ENCODE results near the gene NEK8.

The NEK8 gene

DNA sequence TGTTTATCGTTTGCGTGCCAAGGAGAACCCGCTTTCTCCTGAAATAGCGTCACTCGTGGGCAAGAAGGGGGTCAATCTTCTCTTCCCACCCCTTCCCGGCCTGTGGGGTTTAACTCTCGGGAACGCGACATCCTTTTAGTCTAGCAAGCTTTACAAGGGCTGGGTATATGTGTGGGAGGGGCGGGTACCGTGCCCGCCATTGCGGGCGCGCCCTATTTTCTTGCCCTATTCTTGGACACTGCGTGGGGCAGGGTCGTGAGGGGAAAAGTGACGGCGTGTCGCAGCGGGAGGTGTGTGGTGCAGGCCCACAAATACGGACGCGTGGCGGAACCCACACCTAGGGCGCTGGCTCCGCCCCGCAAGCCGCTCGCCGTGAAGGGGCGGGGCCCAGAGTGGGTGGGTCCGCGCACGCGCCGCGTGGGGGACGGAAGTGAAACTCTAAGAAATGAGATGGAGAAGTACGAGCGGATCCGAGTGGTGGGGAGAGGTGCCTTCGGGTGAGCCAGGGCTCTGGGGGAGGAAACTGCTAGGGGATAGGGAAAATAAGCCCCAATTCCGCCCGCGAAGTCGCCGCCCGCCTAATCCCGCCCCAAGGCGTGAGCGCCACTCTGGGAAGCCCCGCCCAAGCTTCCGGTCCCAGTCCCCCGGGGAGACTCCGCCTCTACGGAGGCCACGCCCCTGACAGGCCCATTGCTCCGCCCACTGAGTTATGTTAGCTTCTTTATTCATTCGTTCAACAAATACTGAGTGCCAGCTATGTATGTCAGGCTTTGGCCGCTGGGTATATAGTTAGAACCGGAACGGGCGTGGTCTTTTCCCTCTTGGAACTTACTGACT is at the start of gene NEK8:
Gene NEK8 (plus strand): TSS at position 425 of the 837 bp plus-strand sequence. CDS start 26 bp downstream, at position 451.
- Histone ChIP-seq H3K27me3 (replicated peaks) (no peaks in the 10 kb centered on the region), H3K27ac (peak within 1 kb of the TSS; percentile 74), H3K4me3 (ENCODE audit: low read depth, low read length) (peak within 1 kb of the TSS; percentile 82), H3K36me3 (replicated peaks) (peaks cover 16% of the 10 kb centered on the region)
- peak; percentile 95 for DNase-seq
- in situ Hi-C loops (cut with HindIII; ENCODE audit: low pct_ligation_motif_present, low sequenced_read_pairs): no loop called here
- TF ChIP-seq CTCF (IDR thresholded peaks at IDR 0.05; ENCODE audit: low read depth, low read length, missing control alignments): no peak

- in situ Hi-C loops (cut with HindIII; ENCODE audit: low pct_ligation_motif_present, low sequenced_read_pairs): no loop called here
- Histone ChIP-seq H3K4me3 (ENCODE audit: low read depth, low read length) (no peak overlapping the region), H3K27ac (no peak overlapping the region), H3K36me3 (replicated peaks) (peaks cover 96% of the 10 kb centered on the region), H3K27me3 (replicated peaks) (no peaks in the 10 kb centered on the region)
- TF ChIP-seq CTCF (IDR thresholded peaks at IDR 0.05; ENCODE audit: low read depth, low read length, missing control alignments): no peak
- DNase-seq: no peak
These were observed 45.9 kb upstream of the NEK8 start for GRCh38 chr17:28682655-28683054.

DNA sequence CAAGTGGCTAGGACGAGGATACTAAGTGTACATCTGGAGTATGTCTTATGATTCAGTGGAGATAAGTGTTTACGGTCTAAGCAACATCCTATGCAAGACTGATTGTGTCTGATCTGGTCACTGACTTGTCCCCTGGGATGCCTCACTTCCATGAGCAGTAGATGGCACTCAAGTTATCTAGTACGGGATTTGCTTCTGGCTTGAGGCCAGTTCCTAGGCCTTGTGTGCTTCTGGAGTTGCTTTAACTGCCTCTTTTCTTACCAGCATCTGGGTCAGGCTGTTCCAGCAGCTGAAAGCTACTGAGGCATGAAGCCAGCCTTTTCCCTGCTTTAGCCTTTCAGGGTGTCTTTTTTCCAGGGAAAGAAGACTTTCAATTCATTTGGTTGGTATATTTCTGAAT is 43.6 kb upstream of the NEK8 start:
- no peak overlapping the region for H3K4me3 ChIP-seq (ENCODE audit: low read depth, low read length)
- in situ Hi-C loops (cut with HindIII; ENCODE audit: low pct_ligation_motif_present, low sequenced_read_pairs): no loop called here
- no peak overlapping the region for H3K27ac ChIP-seq
- DNase-seq: peak; percentile 10
- H3K27me3 ChIP-seq (replicated peaks): no peaks in the 10 kb centered on the region
- H3K36me3 ChIP-seq (replicated peaks): peaks cover 97% of the 10 kb centered on the region
- TF ChIP-seq CTCF (IDR thresholded peaks at IDR 0.05; ENCODE audit: low read depth, low read length, missing control alignments): peak; percentile 16

DNA sequence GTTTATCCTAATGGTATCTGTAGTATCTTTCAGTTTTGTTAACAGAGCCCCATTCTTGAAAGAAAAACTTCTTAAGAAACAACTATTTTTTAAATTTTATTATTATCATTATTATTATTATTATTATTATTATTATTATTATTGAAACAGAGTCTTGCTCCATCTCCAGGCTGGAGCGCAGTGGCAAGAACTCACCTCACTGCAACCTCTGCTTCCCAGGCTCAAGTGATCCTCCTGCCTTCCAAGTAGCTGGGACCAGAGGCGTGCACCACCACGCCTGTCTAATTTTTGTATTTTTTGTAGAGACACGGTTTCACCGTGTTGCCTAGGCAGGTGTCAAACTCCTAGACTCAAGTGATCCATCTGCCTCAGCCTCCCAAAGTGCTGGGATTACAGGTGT is 43.2 kb upstream of the NEK8 start:
- Histone ChIP-seq H3K36me3 (replicated peaks) (peaks cover 97% of the 10 kb centered on the region), H3K4me3 (ENCODE audit: low read depth, low read length) (no peak overlapping the region), H3K27ac (no peak overlapping the region), H3K27me3 (replicated peaks) (no peaks in the 10 kb centered on the region)
- no peak for TF ChIP-seq CTCF (IDR thresholded peaks at IDR 0.05; ENCODE audit: low read depth, low read length, missing control alignments)
- DNase-seq: no peak
- in situ Hi-C loops (cut with HindIII; ENCODE audit: low pct_ligation_motif_present, low sequenced_read_pairs): no loop called here

- DNase-seq: no peak
- Histone ChIP-seq H3K27ac (no peak overlapping the region), H3K4me3 (ENCODE audit: low read depth, low read length) (no peak overlapping the region), H3K36me3 (replicated peaks) (peaks cover 97% of the 10 kb centered on the region), H3K27me3 (replicated peaks) (no peaks in the 10 kb centered on the region)
- no peak for TF ChIP-seq CTCF (IDR thresholded peaks at IDR 0.05; ENCODE audit: low read depth, low read length, missing control alignments)
- in situ Hi-C loops (cut with HindIII; ENCODE audit: low pct_ligation_motif_present, low sequenced_read_pairs): no loop called here
These were observed 42.3 kb upstream of the NEK8 start for GRCh38 chr17:28686296-28686695.

Data from brain microvascular endothelial cell (primary cell).